ENCODE results near the gene GRAMD1C.

The GRAMD1C gene

GRCh38 chr3:113838631-113839209 is at the start of gene GRAMD1C:
Gene GRAMD1C, plus strand, starts transcription at chr3:113838788. Its CDS starts 122 bp downstream, at chr3:113838910.
- no peak for TF ChIP-seq BHLHE40 (IDR thresholded peaks at IDR 0.05; ENCODE audit: borderline replicate concordance)
- no peak for TF ChIP-seq TARDBP (IDR thresholded peaks at IDR 0.05)
- peak; percentile 40; the same call in 1 of the 2 replicates for TF ChIP-seq FOXM1 (IDR thresholded peaks at IDR 0.05; ENCODE audit: borderline replicate concordance)
- TF ChIP-seq PKNOX1 (IDR thresholded peaks at IDR 0.05) = no peak
- peak; percentile 30; the same call in 1 of the 2 replicates for TF ChIP-seq CTBP1 (IDR thresholded peaks at IDR 0.05; ENCODE audit: borderline replicate concordance)
- TF ChIP-seq L3MBTL2 (conservative IDR thresholded peaks at IDR 0.05) = no peak
- TF ChIP-seq SUZ12 (IDR thresholded peaks at IDR 0.05) = no peak
- peak; percentile 44; the same call in 1 of the 2 replicates for TF ChIP-seq ARNT (IDR thresholded peaks at IDR 0.05)
- no peak for TF ChIP-seq ELF4 (IDR thresholded peaks at IDR 0.05)
- ChIA-PET CTCF (interaction anchor here (0.6 to 0.7 kb wide), 5 partner anchors 8 to 1722 kb away, joined by 3 to 7 read pairs (median 6); no protein-coding TSS in a partner anchor), POLR2A (interaction anchor here (1.1 kb wide), 1 partner anchor 142 kb away, joined by 3 read pairs; the partner anchor contains the start of gene USF3)
- DNase-seq (ENCODE audit: extremely low spot score) = peak; percentile 89

- CTCF ChIA-PET = no interaction called here
- no peak for DNase-seq (ENCODE audit: extremely low spot score)
- POLR2A ChIA-PET = no interaction called here
- no peak for TF ChIP-seq FOXA1 (IDR thresholded peaks at IDR 0.05)
- no peak for TF ChIP-seq NFRKB (IDR thresholded peaks at IDR 0.05)
- TF ChIP-seq HDGF (IDR thresholded peaks at IDR 0.05; ENCODE audit: borderline replicate concordance) = no peak
- TF ChIP-seq SUZ12 (IDR thresholded peaks at IDR 0.05) = no peak
- no peak for TF ChIP-seq BHLHE40 (IDR thresholded peaks at IDR 0.05; ENCODE audit: borderline replicate concordance)
- TF ChIP-seq ZNF384 (IDR thresholded peaks at IDR 0.05) = no peak
- TF ChIP-seq L3MBTL2 (conservative IDR thresholded peaks at IDR 0.05) = no peak
- no peak for TF ChIP-seq FOXM1 (IDR thresholded peaks at IDR 0.05; ENCODE audit: borderline replicate concordance)
- no peak for TF ChIP-seq CTBP1 (IDR thresholded peaks at IDR 0.05; ENCODE audit: borderline replicate concordance)
- TF ChIP-seq PKNOX1 (IDR thresholded peaks at IDR 0.05) = no peak
- no peak for TF ChIP-seq SP1 (IDR thresholded peaks at IDR 0.05)
Measured at GRCh38 chr3:113791381-113791780, 47.2 kb upstream of the GRAMD1C start.

GRCh38 chr3:113794526-113794925 is 44.1 kb upstream of the GRAMD1C start:
- CTCF ChIA-PET = interaction anchor here (0.6 kb wide), 1 partner anchor 16 kb away, joined by 3 read pairs; no protein-coding TSS in a partner anchor
- POLR2A ChIA-PET = no interaction called here
- DNase-seq (ENCODE audit: extremely low spot score) = no peak
- TF ChIP-seq FOXA1 (IDR thresholded peaks at IDR 0.05) = no peak

GRCh38 chr3:113795693-113796092 is 42.9 kb upstream of the GRAMD1C start:
- ChIA-PET POLR2A (no interaction called here), CTCF (no interaction called here)

GRCh38 chr3:113802795-113803455 is 35.7 kb upstream of the GRAMD1C start:
- CTCF ChIA-PET = no interaction called here
- POLR2A ChIA-PET = no interaction called here
- TF ChIP-seq HDGF (IDR thresholded peaks at IDR 0.05; ENCODE audit: borderline replicate concordance) = no peak
- no peak for TF ChIP-seq PKNOX1 (IDR thresholded peaks at IDR 0.05)
- TF ChIP-seq ELF4 (IDR thresholded peaks at IDR 0.05) = no peak
- no peak for TF ChIP-seq LEF1 (IDR thresholded peaks at IDR 0.05; ENCODE audit: borderline replicate concordance)
- no peak for TF ChIP-seq ARNT (IDR thresholded peaks at IDR 0.05)
- no peak for TF ChIP-seq ZNF384 (IDR thresholded peaks at IDR 0.05)
- no peak for TF ChIP-seq FOXM1 (IDR thresholded peaks at IDR 0.05; ENCODE audit: borderline replicate concordance)
- no peak for TF ChIP-seq SP1 (IDR thresholded peaks at IDR 0.05)
- no peak for TF ChIP-seq CTBP1 (IDR thresholded peaks at IDR 0.05; ENCODE audit: borderline replicate concordance)
- no peak for TF ChIP-seq BHLHE40 (IDR thresholded peaks at IDR 0.05; ENCODE audit: borderline replicate concordance)
- no peak for TF ChIP-seq SUZ12 (IDR thresholded peaks at IDR 0.05)
- TF ChIP-seq TARDBP (IDR thresholded peaks at IDR 0.05) = no peak
- TF ChIP-seq FOXA1 (IDR thresholded peaks at IDR 0.05) = no peak
- no peak for TF ChIP-seq L3MBTL2 (conservative IDR thresholded peaks at IDR 0.05)
- no peak for TF ChIP-seq FOXK2 (IDR thresholded peaks at IDR 0.05)
- no peak for DNase-seq (ENCODE audit: extremely low spot score)

More at GRCh38 chr3:113795693-113796092, 42.9 kb upstream of the GRAMD1C start:
- DNase-seq (ENCODE audit: extremely low spot score) = no peak
- TF ChIP-seq NFRKB (IDR thresholded peaks at IDR 0.05) = no peak

- ChIA-PET POLR2A (no interaction called here), CTCF (no interaction called here)
- TF ChIP-seq SUZ12 (IDR thresholded peaks at IDR 0.05) = no peak
- TF ChIP-seq LEF1 (IDR thresholded peaks at IDR 0.05; ENCODE audit: borderline replicate concordance) = no peak
- no peak for TF ChIP-seq FOXK2 (IDR thresholded peaks at IDR 0.05)
- TF ChIP-seq NFRKB (IDR thresholded peaks at IDR 0.05) = no peak
- no peak for TF ChIP-seq HDGF (IDR thresholded peaks at IDR 0.05; ENCODE audit: borderline replicate concordance)
- TF ChIP-seq CTBP1 (IDR thresholded peaks at IDR 0.05; ENCODE audit: borderline replicate concordance) = no peak
- TF ChIP-seq ARNT (IDR thresholded peaks at IDR 0.05) = no peak
- TF ChIP-seq ELF4 (IDR thresholded peaks at IDR 0.05) = no peak
- TF ChIP-seq SP1 (IDR thresholded peaks at IDR 0.05) = no peak
- no peak for TF ChIP-seq BHLHE40 (IDR thresholded peaks at IDR 0.05; ENCODE audit: borderline replicate concordance)
- TF ChIP-seq ZNF384 (IDR thresholded peaks at IDR 0.05) = no peak
- TF ChIP-seq L3MBTL2 (conservative IDR thresholded peaks at IDR 0.05) = no peak
- TF ChIP-seq FOXA1 (IDR thresholded peaks at IDR 0.05) = no peak
- TF ChIP-seq TARDBP (IDR thresholded peaks at IDR 0.05) = no peak
- TF ChIP-seq FOXM1 (IDR thresholded peaks at IDR 0.05; ENCODE audit: borderline replicate concordance) = no peak
- TF ChIP-seq PKNOX1 (IDR thresholded peaks at IDR 0.05) = no peak
- no peak for DNase-seq (ENCODE audit: extremely low spot score)
Measured at GRCh38 chr3:113804661-113805060, 33.9 kb upstream of the GRAMD1C start.
